Lung (tissue), 12 donors: ENCODE results near the gene SLC24A5. TPM values are rescaled to one million over a fixed set of nuclear protein-coding genes. Genes with fewer than 3 reads are reported as not detected.
A peak's percentile ranks its signal among the peaks of the same experiment; 100 is the strongest.

Experiments
- ATAC-seq: fragments of 200-7000 bp; cut with Tn5 transposase; one replicate; pipeline ENCODE4 v1.9.1; 2020; ENCODE audit warnings: moderate number of reproducible peaks; ENCODE audit not compliant: insufficient read depth, low FRiP score
- DNase-seq, 3 donors: peaks; one replicate each; pipeline ENCODE4 v3.0.0-alpha.2; 2013 to 2017
- H3K27ac ChIP-seq, 2 donors: one replicate each; pipeline ENCODE4 v1.5.1; 2013; ENCODE audit warnings: mild to moderate bottlenecking in 2 of 2, moderate library complexity in 2 of 2, control low read depth in 1 of 2, inconsistent platforms in 1 of 2, low read depth in 1 of 2, low read length in 1 of 2
- H3K27me3 ChIP-seq, 3 donors: one replicate each; pipeline ENCODE4 v1.5.1; 2013; ENCODE audit warnings: low read length in 2 of 3; ENCODE audit not compliant: control insufficient read depth in 3 of 3, insufficient read depth in 3 of 3
- H3K36me3 ChIP-seq, 4 donors: one replicate each; pipeline ENCODE4 v1.5.1; 2013; ENCODE audit warnings: low read length in 4 of 4, mild to moderate bottlenecking in 1 of 4, moderate library complexity in 1 of 4; ENCODE audit not compliant: control insufficient read depth in 4 of 4, insufficient read depth in 4 of 4
- H3K4me1 ChIP-seq, 5 donors: one replicate each; pipeline ENCODE4 v1.5.1; 2013; ENCODE audit warnings: low read length in 5 of 5, mild to moderate bottlenecking in 2 of 5, moderate library complexity in 1 of 5; ENCODE audit not compliant: control insufficient read depth in 5 of 5, insufficient read depth in 5 of 5
- H3K4me3 ChIP-seq: one replicate; pipeline ENCODE4 v1.5.1; 2013; ENCODE audit warnings: mild to moderate bottlenecking, control low read depth, moderate library complexity
- H3K9ac ChIP-seq, 2 donors: one replicate each; pipeline ENCODE4 v1.5.1; 2013; ENCODE audit warnings: low read length in 2 of 2, control low read depth in 1 of 2; ENCODE audit not compliant: insufficient read depth in 1 of 2
- H3K9me3 ChIP-seq, 4 donors: one replicate each; pipeline ENCODE4 v1.5.1; 2013; ENCODE audit warnings: low read length in 3 of 4, mild to moderate bottlenecking in 1 of 4, moderate library complexity in 1 of 4; ENCODE audit not compliant: control insufficient read depth in 4 of 4, insufficient read depth in 3 of 4
- CTCF ChIP-seq: IDR thresholded peaks from 2 replicates; pipeline ENCODE4 v1.5.1; 2012; ENCODE audit warnings: mild to moderate bottlenecking; ENCODE audit errors: control extremely low read depth, extremely low read depth
- WGBS, 2 donors: extraction: QIAGEN DNeasy Blood & Tissue Kit; methylation state at CpG; one replicate each; pipeline ENCODE4 v1.1.7; 2013; 5-methylcytosine and 5-hydroxymethylcytosine counted together
- polyA plus RNA-seq, 2 donors: library from polyadenylated mRNA; stranded (reverse); fragments of 200-250 nt; gene quantifications; one replicate each; pipeline ENCODE4 v1.2.1, GENCODE V29; 2013
- total RNA-seq, 2 donors: library from RNA; depleted of rRNA in 1 of 2; stranded (reverse); fragments of >200 nt in 1 of 2; gene quantifications; one replicate each; pipeline ENCODE4 v1.2.1, GENCODE V29; 2014 to 2021
- donor health status: control.
- donor health status: control.
- donor health status: Bipolar disorder and iron deficiency.
- donor health status: healthy.
- donor health status: DM: yes; HTN: yes; CAD: no.

SLC24A5 gene
- total and polyA plus RNA-seq, 4 donors = 0.05 to 0.10 TPM; not detected in 2

GRCh38 chr15:48144889-48145288, 24.1 kb downstream of the SLC24A5 start:
- Histone ChIP-seq H3K27ac (no peak overlapping the region), H3K4me3 (no peak overlapping the region), H3K9me3 (no peaks in the 10 kb centered on the region), H3K9ac (no peak overlapping the region), H3K27me3 (no peaks in the 10 kb centered on the region), H3K36me3 (no peaks in the 10 kb centered on the region), H3K4me1 (peaks cover 0 to 5% (median 0%) of the 10 kb centered on the region in 5 donors)
- DNase-seq (peak in 1 of 3 donors; percentile 5), ATAC-seq (no peak)
- TF ChIP-seq CTCF = no peak
- 18 to 22% methylated on average over 1 of the region's 1 CpG for WGBS, 2 donors

- ATAC-seq (no peak), DNase-seq (peak in 1 of 3 donors; percentile 7)
- Histone ChIP-seq H3K36me3 (no peaks in the 10 kb centered on the region), H3K9ac (no peak overlapping the region), H3K4me1 (peaks cover 0 to 5% (median 0%) of the 10 kb centered on the region in 5 donors), H3K27me3 (no peaks in the 10 kb centered on the region), H3K27ac (no peak overlapping the region), H3K9me3 (no peaks in the 10 kb centered on the region), H3K4me3 (no peak overlapping the region)
- no peak for TF ChIP-seq CTCF
These were observed 25.1 kb downstream of the SLC24A5 start for GRCh38 chr15:48145923-48146322.

GRCh38 chr15:48147358-48147757, 26.6 kb downstream of the SLC24A5 start:
- peaks cover 0 to 5% (median 0%) of the 10 kb centered on the region in 5 donors for H3K4me1 ChIP-seq
- no peak overlapping the region for H3K27ac ChIP-seq
- H3K27me3 ChIP-seq = no peaks in the 10 kb centered on the region
- ATAC-seq (no peak), DNase-seq (no peak)
- no peak for TF ChIP-seq CTCF
- H3K4me3 ChIP-seq = no peak overlapping the region
- no peaks in the 10 kb centered on the region for H3K9me3 ChIP-seq
- H3K36me3 ChIP-seq = no peaks in the 10 kb centered on the region
- H3K9ac ChIP-seq = no peak overlapping the region

- Histone ChIP-seq H3K27ac (no peak overlapping the region), H3K9ac (no peak overlapping the region), H3K4me1 (peaks cover 0 to 2% (median 0%) of the 10 kb centered on the region in 5 donors), H3K27me3 (no peaks in the 10 kb centered on the region), H3K4me3 (no peak overlapping the region), H3K36me3 (no peaks in the 10 kb centered on the region), H3K9me3 (no peaks in the 10 kb centered on the region)
- no peak for DNase-seq
- 83 to 90% methylated on average over 4 of the region's 4 CpGs for WGBS, 2 donors
- no peak for ATAC-seq
- TF ChIP-seq CTCF = no peak
These were observed 29.1 kb downstream of the SLC24A5 start for GRCh38 chr15:48149858-48150257.
